GM12872 (cell line): ENCODE measurements around the gene PHETA2.

Experiments
- CTCF ChIP-seq: IDR thresholded peaks from 3 replicates; pipeline ENCODE4 v1.5.1; 2011; ENCODE audit warnings: low read depth, mild to moderate bottlenecking, low read length, moderate library complexity; ENCODE audit not compliant: insufficient read depth

Gene PHETA2

DNA sequence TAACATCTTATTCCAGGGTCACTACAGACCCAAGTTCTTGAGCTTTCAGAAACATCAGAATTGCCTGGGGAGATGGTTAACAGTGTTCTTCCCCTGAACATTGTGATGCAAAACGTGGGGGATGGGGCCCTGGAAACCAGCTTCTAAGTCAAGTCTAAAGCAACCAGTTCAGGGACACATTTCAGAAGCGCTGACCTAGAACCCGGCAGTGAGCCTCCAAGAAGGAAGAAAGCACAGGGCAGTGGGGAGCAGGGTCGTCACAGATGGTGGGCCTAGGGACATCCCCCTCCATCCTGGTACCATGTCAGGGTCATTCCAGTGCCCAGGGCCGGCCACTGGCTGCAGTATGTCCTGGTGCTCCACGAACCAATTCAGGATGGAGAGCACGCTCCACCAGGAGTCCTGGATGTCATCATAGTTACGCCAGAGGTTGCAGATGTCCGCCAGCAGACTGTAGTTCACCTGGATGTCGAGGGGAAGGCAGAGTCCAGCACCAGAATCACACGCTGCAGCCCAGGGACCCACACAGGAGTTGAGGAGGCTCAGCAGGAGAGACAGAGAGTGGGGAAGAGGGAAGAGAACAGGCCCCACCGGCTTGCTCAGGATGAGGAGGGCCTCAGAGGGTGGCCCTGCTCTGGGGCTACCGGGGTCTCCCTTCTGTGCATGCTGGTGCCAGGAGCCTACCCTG is 8.5 kb upstream of the PHETA2 start:
- TF ChIP-seq CTCF: no peak

DNA sequence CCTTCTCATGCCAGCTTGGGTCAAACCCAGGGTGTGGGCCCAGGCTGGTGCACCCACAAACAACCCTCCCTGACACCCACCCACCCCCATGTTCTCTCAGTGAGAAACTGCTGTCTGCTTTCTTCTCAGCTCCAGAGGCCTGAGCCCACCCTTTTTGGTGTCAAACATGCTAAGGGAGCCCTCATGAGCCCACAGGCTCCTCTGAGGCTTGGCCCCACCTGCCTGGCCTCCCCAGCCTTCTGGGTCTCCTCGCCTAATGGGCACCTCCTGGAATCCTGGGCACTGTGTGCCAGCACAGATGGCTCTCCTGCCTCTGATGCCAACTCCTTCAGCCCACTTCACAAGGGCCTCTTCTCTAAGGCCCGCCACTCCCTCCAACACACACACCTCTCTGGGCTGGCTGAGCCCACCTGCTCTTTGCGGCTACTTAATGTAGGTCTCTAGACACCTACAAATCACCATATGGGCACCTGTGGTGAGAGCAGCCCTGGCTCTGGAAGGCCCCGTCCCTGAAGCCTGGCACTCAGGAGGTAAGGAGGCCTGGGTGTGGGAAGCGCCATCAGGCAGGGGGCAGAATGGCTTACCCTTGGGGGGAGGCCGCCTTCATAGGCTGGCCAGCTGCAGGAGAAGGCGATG is 7.8 kb upstream of the PHETA2 start:
- TF ChIP-seq CTCF: no peak

GRCh38 chr22:42066937-42067336 is 7.1 kb upstream of the PHETA2 start:
- TF ChIP-seq CTCF: no peak

DNA sequence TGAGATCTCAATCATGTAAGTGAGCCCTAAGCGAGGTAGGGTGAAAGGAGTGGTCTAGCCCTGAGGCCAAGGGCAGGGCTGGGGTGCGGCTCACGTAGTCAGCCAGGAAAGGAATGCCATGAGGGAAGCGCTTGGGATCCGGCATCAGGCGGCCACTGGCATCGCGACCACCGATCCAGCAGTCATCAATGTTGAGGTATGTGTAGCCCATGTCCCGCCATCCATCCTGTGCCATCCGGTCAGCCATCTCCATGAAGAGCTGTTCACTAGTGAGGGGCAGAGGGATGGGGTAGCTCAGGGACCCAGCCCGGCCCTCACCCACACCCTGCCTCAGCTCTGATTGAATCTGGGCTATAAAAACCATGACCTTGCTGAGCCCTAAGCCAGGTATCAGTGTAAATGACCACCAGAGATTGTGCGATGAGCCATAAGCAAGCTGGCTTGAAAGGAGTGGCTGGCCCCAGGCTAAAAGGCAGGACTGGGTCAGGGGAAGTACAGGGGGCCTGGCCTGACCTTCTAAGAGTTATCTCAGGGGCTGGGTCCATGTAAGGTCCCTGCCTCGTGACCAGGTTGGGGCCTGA is 6.3 kb upstream of the PHETA2 start:
- TF ChIP-seq CTCF: no peak

DNA sequence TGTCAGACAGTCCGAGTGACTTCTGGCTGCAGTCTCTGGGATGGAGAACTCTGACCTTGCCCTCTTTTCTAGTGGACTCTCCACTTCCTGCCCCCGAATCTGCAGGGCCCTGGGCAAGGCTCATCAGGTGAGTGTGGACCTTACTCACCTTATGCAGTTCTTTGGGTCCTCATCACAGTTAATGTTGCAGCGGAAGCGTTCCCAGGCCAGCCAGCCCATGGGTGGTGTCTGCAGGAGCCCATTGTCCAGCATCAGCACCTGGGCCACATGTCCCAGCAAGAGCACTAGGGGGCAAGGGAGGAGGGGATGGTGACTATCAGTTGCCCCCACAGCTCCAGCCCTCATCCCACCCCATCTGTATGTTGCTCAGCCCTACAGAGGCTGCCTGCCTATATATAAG is 5.8 kb upstream of the PHETA2 start:
- no peak for TF ChIP-seq CTCF

DNA sequence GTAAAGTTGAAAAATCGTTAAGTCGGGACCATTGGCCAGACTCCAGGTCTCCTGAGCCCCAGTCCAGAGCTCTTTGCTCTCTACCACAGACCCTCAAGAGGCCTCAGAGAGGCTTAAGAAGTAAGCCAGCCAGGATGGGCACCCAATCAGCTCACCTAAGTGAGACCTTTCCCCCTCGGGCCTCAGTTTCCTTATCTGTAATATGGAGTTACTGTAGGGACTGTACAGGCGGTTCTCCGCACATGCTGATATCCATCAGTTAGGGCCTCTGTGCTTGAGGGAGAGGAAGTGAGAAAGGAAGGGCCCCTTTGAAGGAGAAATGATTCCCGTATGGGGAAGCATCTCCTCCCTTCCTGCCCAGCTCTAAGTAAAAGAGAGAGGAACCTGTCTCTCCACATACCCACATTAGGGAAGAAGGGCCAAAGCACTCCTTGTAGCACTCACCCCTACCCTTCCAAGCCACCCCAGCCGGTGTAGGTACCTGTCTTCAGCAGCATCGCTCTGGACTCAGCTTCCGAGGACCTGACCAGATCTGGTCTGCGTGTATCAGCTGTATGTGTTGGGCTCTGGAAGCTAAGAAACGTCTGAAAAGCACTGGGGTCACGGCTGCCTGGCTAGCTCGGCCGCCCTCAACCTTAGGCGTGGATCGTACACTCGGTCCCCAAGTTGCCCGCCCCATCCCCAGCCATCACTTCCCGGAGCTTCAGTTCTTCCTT is 4.1 kb upstream of the PHETA2 start:
- no peak for TF ChIP-seq CTCF
